Spleen (tissue), 7 donors: ENCODE measurements around the gene TUBA1C.

Experiments used
- POLR2AphosphoS5 ChIP-seq, 3 donors: sonication (generic); formaldehyde crosslinking; IDR thresholded peaks; one replicate each; pipeline ENCODE4 v1.5.1; 2017; ENCODE audit warnings: antibody characterized with exemption in 3 of 3
- TF ChIP-seq, protein P1 (sequence below), 11 experiments: fragments of 200-600 bp in 7 of 11; fragments of 450-650 bp in 4 of 11; sonication (generic) in 4 of 11; IDR thresholded peaks in 8 of 11; conservative IDR thresholded peaks in 3 of 11; 1 replicate in 7 of 11; 2 replicates in 4 of 11; pipeline versions ENCODE4 v1.4.0 to v1.8.0; 2016 to 2021; ENCODE audit warnings: antibody characterized with exemption in 11 of 11, inconsistent platforms in 4 of 11, mild to moderate bottlenecking in 1 of 11
- donor health status: DM: no; HTN: no; CAD: no; lungs with moderate emphysema.
- donor health status: DM: no; HTN: no; CAD: no.
- donor health status: DM: no; HTN: no; CAD: no.

DNA sequence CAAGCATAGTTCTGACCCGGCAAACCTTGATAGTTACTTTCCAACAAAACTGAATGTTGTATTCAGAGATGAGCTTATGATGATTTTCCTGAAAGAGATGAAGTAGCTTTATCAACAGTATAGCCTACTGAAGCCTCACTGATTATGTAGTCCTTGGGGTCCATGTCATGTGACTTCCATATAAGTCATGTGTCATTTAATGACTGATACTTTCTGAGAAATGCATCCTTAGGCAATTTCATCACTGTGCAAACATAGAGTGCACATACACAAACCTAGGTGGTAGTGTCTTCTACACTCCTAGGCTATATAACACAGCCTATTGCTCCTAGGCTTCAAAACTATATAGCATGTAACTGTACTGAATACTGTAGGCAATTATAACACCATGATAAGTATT is 28.5 kb upstream of the TUBA1C start:
- TF ChIP-seq, protein P1, sequence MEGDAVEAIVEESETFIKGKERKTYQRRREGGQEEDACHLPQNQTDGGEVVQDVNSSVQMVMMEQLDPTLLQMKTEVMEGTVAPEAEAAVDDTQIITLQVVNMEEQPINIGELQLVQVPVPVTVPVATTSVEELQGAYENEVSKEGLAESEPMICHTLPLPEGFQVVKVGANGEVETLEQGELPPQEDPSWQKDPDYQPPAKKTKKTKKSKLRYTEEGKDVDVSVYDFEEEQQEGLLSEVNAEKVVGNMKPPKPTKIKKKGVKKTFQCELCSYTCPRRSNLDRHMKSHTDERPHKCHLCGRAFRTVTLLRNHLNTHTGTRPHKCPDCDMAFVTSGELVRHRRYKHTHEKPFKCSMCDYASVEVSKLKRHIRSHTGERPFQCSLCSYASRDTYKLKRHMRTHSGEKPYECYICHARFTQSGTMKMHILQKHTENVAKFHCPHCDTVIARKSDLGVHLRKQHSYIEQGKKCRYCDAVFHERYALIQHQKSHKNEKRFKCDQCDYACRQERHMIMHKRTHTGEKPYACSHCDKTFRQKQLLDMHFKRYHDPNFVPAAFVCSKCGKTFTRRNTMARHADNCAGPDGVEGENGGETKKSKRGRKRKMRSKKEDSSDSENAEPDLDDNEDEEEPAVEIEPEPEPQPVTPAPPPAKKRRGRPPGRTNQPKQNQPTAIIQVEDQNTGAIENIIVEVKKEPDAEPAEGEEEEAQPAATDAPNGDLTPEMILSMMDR (IDR thresholded peaks at IDR 0.05 in 8 of 11, conservative IDR thresholded peaks at IDR 0.05 in 3 of 11): no peak
- no peak for TF ChIP-seq POLR2AphosphoS5 (IDR thresholded peaks at IDR 0.05)
